ENCODE results near the gene ADAM10.

ADAM10 gene

GRCh38 chr15:58716027-58716426 is 33.5 kb downstream of the ADAM10 start:
- no peak for DNase-seq (ENCODE audit: low spot score)

GRCh38 chr15:58715266-58715917 is 34.1 kb downstream of the ADAM10 start:
- DNase-seq (ENCODE audit: low spot score), result no peak

- DNase-seq (ENCODE audit: low spot score), result peak; percentile 42
Measured at GRCh38 chr15:58710701-58711100, 38.8 kb downstream of the ADAM10 start.

- DNase-seq (ENCODE audit: low spot score), result no peak
Measured at GRCh38 chr15:58707397-58707796, 42.1 kb downstream of the ADAM10 start.

- DNase-seq (ENCODE audit: low spot score), result no peak
Measured at GRCh38 chr15:58705105-58705504, 44.4 kb downstream of the ADAM10 start.

- DNase-seq (ENCODE audit: low spot score), result no peak
Measured at GRCh38 chr15:58704155-58704865, 45.2 kb downstream of the ADAM10 start.

GRCh38 chr15:58703610-58704009 is 45.9 kb downstream of the ADAM10 start:
- no peak for DNase-seq (ENCODE audit: low spot score)

GRCh38 chr15:58702233-58702632 is 47.3 kb downstream of the ADAM10 start:
- no peak for DNase-seq (ENCODE audit: low spot score)

- DNase-seq (ENCODE audit: low spot score), result no peak
Measured at GRCh38 chr15:58701376-58701775, 48.1 kb downstream of the ADAM10 start.

- no peak for DNase-seq (ENCODE audit: low spot score)
Measured at GRCh38 chr15:58699769-58700168, 49.7 kb downstream of the ADAM10 start.

- DNase-seq (ENCODE audit: low spot score), result no peak
Measured at GRCh38 chr15:58698887-58699641, 50.4 kb downstream of the ADAM10 start.

- no peak for DNase-seq (ENCODE audit: low spot score)
Measured at GRCh38 chr15:58697220-58697619, 52.3 kb downstream of the ADAM10 start.

GRCh38 chr15:58696738-58697137 is 52.8 kb downstream of the ADAM10 start:
- no peak for DNase-seq (ENCODE audit: low spot score)

- DNase-seq (ENCODE audit: low spot score), result no peak
Measured at GRCh38 chr15:58694641-58695398, 54.7 kb downstream of the ADAM10 start.

- DNase-seq (ENCODE audit: low spot score), result no peak
Measured at GRCh38 chr15:58690703-58691102, 58.8 kb downstream of the ADAM10 start.

GRCh38 chr15:58689646-58690045 is 59.9 kb downstream of the ADAM10 start:
- no peak for DNase-seq (ENCODE audit: low spot score)

- no peak for DNase-seq (ENCODE audit: low spot score)
Measured at GRCh38 chr15:58686286-58686685, 63.2 kb downstream of the ADAM10 start.

GRCh38 chr15:58684751-58685150 is 64.8 kb downstream of the ADAM10 start:
- no peak for DNase-seq (ENCODE audit: low spot score)

- DNase-seq (ENCODE audit: low spot score), result peak; percentile 30
Measured at GRCh38 chr15:58684036-58684710, 65.3 kb downstream of the ADAM10 start.

GRCh38 chr15:58682234-58682633 is 67.3 kb downstream of the ADAM10 start:
- DNase-seq (ENCODE audit: low spot score), result no peak

GRCh38 chr15:58678683-58679082 is 70.8 kb downstream of the ADAM10 start:
- no peak for DNase-seq (ENCODE audit: low spot score)

GRCh38 chr15:58677426-58677825 is 72.1 kb downstream of the ADAM10 start:
- DNase-seq (ENCODE audit: low spot score), result no peak

Data from kidney tubule cell (primary cell).